Measurements from ENCODE around the gene SLC28A2.
"Not testable (repeated sequence)": the region's sequence is repeated elsewhere in the genome, so short reads cannot be mapped to it uniquely, and the experiment has no call there.

SLC28A2 gene

DNA sequence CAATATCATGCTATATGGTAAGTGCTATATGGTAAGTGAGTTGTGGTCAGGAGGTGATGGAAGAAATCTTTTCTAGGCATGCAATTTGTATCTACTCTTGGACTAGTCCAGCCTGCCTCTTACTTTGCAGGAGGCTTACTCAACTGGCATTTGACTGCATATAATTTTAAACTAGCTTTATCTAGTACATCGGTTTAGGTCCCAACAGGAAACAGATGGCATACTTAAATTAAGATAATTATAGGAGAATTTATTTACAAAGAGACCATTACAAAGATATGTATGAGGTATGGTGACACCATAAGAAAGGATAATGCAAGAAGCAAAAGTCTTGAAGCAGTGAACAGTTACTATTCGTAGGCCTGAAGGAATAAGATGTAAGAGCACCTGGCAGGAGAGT lies 7.8 kb downstream of the SLC28A2 start:
- in situ Hi-C loops (cut with MboI; ENCODE audit: low sequenced_read_pairs) = no loop called here

DNA sequence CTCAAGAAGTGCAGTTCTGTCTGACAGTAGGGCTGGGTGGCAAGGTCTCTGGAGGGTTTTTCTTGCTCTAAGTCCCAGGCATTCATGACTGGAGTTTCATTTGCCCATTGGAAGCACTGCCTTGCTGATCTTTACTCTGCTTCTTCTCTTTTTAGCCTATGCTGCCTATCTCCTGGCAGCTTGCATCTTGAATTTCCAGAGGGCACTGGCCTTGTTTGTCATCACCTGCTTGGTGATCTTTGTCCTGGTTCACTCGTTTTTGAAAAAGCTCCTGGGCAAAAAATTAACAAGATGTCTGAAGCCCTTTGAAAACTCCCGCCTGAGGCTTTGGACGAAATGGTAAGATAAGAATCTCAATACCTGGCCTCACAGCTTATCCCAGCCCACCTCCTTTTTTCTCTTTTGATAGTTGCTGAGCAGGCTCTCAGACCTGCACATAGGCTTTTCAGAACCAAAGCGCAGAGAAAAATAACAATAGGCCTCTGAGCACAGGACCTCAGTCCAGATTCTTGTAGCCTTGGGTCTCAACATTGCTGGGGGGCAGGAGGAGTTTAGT lies 10.9 kb downstream of the SLC28A2 start:
- in situ Hi-C loops (cut with MboI; ENCODE audit: low sequenced_read_pairs) = no loop called here

DNA sequence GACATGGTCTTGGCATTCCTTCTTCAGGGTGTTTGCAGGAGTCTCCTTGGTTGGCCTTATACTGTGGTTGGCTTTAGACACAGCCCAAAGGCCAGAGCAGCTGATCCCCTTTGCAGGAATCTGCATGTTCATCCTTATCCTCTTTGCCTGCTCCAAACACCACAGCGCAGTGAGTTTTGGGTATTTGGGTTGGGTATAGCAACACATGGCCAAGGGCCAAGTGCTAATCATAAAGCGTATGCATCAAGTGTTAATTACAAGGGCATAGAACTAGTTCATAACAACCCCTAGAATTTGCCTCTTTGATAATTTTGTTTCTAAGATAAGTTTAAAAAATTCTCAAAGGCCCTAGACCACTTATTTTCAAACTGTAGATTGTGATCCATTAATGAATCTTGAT lies 11.8 kb downstream of the SLC28A2 start:
- in situ Hi-C loops (cut with MboI; ENCODE audit: low sequenced_read_pairs) = no loop called here

DNA sequence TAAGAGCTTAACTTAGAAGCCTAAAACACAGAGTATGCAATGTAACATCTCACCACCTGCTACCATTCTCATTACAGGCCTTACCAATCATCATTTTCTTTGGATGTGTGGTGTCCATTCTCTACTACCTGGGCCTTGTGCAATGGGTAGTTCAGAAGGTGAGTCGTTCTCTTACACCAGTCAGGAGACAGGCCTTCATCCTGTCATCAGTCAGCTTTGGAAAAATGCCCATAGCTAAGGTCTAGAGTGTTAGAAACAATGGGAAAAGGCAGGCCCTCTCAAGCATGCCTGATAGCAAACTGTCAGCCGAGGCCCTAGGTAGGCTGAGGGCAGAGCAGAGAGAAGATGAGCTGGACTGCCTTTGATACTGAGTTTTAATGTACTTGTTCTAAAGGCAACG lies 13.5 kb downstream of the SLC28A2 start:
- in situ Hi-C loops (cut with MboI; ENCODE audit: low sequenced_read_pairs) = no loop called here

DNA sequence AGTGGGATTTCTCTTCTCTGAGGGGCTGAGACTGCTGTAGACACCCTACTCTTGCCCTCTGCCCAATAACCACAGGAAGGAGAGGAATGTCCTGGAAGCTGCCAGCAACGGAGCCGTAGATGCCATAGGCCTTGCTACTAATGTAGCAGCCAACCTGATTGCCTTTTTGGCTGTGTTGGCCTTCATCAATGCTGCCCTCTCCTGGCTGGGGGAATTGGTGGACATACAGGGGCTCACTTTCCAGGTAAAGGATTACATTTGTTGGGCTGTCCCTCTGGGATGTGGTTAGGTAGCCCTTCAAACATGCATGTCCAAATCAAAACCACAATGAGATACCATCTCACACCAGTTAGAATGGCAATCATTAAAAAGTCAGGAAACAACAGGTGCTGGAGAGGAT lies 16.1 kb downstream of the SLC28A2 start:
- in situ Hi-C loops (cut with MboI; ENCODE audit: low sequenced_read_pairs) = no loop called here

DNA sequence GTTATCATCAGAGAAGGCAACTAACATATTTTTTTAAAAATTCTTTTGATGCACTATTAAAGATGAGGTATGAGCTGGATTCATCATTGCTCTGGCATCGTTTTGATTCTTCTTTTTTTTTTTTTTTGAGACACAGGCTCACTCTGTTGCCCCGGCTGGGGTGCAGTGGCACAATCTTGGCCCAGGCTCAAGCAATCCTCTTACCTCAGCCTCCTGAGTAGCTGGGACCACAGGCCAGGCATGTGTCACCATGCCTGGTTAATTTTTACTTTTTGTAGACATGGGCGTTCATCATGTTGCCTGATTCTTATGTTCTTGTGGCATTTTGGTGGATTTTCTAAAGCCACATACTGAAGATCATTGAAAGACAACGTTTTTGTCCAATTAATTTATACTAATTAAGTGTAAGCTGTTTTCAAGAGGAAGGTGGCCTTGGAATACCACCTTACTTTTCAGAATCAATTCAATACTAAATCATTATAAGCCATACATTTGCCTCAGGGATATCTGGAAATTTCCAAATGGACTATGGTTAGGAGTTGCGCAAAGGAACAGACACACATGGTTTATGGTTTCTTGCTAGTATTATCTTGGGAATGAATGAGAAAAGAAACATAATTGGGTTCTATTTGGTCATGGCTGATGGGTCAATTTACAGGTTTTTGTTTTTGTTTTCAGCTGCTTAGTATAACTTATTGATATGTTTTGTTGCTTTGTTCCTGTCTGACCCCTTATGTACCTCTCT lies 22.8 kb downstream of the SLC28A2 start:
- in situ Hi-C loops (cut with MboI; ENCODE audit: low sequenced_read_pairs) = no loop called here

DNA sequence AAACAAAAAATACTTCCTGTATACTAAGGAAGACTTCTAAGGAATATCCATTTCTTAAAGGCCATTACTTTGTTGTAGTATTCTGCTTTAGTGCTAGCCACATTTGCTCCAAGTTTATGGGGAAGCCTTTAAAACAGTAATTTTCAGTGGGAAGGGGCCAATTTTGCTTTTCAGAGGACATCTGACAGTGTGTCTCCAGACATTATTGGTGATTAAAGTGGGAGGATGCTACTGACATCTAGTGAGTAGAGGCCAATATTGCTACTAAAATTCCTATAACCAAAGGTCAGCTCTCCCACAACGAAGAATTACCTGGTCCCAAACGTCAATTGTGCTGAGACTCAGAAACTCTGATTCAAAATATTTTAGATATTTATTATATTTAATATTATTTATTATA lies 24.8 kb downstream of the SLC28A2 start:
- in situ Hi-C loops (cut with MboI; ENCODE audit: low sequenced_read_pairs) = no loop called here

DNA sequence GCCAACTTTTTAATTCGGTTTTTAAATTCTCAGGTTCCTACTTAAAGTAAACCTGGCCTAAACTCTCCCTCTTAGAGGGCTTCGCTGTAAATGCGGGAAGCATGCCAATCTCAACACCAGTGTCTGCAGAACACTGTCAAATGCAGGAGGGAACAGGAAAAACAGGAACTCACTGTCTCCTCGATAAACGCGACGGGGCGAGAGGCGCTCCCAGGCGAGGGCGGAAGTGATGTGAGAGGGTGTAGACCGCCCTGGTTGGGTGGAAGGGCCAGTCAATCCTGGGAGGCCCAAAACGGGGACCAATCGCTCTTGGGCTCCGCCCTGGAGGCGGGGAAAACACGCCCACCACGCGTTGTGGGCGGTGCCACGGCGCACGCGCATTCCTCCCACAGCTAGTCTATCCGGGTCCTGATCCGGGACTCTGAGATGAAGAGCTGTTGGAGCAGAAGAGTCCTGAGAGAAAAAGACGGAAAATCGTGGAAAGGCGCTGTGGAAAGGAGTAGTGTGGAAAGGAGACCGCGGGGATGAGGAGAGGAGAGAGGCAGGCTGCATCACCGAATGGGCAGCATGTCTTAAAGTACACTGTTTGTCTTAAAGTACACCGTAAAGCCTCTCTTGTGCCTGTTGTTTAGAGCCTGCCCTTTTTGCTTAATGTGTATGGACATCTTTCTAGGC lies 27.1 kb downstream of the SLC28A2 start:
- in situ Hi-C loops (cut with MboI; ENCODE audit: low sequenced_read_pairs) = no loop called here

DNA sequence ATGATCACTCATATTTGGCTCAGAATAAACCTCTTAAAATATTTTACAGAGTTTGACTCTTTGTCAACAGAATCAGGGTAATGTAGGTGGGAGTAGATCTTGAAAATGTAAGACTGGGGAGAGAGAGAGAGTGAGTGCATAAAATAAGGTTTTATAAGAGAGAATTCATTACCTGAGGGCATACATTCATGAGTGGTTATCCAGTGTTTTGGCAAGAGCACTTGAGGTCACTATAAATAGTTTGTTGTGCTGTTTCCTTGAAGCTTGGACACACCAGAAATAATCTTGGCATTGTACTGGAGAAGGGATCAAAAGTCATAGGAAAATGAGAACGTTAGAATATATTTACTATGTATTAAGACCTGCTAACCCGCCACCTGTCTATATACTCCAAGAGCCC lies 33.4 kb downstream of the SLC28A2 start:
- in situ Hi-C loops (cut with MboI; ENCODE audit: low sequenced_read_pairs) = no loop called here

DNA sequence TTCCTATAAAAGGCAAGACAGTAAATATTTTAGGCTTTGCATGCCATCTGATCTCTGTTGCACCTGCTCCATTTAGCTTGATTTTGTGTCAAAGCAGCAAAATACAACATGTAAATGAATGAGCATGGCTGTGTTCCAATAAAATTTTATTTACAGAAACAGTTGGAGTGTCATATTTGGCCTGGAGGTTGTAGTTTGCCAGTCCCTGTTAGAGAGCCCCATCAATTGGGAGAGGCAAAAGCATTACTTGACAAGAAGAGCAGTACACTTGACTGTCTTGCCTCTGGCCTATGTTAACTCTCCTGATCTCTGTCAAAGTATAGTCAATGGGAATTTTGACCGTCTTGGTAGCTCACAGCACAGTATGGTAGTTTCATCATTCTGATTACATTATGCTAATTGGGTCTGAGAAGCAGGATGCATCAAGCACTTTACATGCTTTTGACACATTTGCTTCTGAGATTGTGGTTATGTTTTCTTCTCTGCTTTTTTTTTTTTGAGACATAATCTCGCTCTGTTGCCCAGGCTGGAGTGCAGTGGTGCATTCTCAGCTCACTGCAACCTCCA lies 35.4 kb downstream of the SLC28A2 start:
- in situ Hi-C loops (cut with MboI; ENCODE audit: low sequenced_read_pairs) = no loop called here

DNA sequence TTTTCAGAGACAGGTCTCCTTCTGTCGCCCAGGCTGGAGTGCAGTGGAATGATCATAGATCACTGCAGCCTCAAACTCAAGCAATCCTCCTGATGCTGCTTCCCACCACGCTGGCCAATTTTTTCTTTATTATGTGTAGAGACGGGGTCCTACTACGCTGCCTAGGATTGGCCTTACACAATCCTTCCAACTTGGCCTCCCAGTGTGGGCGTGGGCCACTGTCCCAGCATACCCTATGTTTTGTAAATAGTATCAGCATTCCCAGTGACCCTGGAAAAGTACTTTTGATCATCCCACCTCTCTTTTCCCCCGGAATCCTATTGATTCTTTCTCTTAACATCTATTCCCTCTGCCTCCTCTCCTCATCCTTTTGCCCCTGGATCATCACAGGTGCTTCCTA lies 36.9 kb downstream of the SLC28A2 start:
- in situ Hi-C loops (cut with MboI; ENCODE audit: low sequenced_read_pairs) = no loop called here

DNA sequence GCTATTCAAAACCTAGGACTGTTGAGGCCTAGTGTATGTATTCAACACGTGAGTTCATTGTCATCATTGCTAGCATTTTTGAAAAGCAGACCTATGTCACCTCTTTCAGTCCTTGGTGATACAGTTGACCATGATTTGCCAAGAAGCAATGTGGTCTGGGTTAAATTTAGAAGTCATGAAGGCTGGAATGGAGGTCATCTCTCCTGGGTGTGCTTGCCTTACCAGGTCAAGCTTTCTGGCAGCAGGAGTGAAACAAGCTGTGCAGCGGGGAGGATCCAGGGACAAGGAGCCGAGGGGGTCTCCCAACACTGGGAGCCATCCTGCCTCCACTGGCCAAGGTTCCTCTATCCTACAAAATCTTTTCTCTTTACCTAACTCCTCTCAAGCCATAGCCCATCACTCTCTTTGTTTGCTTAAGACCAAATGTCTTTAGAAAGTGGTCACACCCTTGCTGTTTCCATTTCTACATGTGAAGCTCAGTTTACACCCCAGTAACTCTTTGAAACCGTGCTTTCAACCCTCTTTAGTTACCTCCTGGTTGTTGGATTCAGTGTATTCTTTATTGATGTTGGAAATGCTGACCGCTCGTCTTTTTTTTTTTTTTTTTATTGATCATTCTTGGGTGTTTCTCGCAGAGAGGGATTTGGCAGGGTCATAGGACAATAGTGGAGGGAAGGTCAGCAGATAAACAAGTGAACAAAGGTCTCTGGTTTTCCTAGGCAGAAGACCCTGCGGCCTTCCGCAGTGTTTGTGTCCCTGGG lies 40.0 kb downstream of the SLC28A2 start:
- in situ Hi-C loops (cut with MboI; ENCODE audit: low sequenced_read_pairs) = no loop called here

DNA sequence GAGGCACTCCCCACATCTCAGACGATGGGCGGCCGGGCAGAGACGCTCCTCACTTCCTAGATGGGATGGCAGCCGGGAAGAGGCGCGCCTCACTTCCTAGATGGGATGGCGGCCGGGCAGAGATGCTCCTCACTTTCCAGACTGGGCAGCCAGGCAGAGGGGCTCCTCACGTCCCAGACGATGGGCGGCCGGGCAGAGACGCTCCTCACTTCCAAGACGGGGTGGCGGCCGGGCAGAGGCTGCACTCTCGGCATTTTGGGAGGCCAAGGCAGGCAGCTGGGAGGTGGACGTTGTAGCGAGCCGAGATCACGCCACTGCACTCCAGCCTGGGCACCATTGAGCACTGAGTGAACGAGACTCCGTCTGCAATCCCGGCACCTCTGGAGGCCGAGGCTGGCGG lies 41.3 kb downstream of the SLC28A2 start:
- in situ Hi-C loops (cut with MboI; ENCODE audit: low sequenced_read_pairs) = not testable (repeated sequence)

DNA sequence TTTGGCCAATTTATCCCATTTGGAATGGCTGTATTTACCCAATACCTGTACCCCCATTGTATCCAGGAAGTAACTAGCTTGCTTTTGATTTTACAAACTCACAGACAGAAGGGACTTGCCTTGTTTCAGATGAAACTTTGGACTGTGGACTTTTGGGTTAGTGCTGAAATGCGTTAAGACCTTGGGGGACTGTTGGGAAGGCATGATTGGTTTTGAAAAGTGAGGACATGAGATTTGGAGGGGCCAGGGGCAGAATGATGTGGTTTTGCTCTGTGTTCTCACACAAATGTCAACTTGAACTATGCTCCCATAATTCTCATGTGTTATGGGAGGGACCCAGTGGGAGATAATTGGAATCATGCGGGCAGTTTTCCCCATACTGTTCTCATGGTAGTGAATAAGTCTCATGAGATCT lies 46.9 kb downstream of the SLC28A2 start:
- in situ Hi-C loops (cut with MboI; ENCODE audit: low sequenced_read_pairs) = not testable (repeated sequence)

DNA sequence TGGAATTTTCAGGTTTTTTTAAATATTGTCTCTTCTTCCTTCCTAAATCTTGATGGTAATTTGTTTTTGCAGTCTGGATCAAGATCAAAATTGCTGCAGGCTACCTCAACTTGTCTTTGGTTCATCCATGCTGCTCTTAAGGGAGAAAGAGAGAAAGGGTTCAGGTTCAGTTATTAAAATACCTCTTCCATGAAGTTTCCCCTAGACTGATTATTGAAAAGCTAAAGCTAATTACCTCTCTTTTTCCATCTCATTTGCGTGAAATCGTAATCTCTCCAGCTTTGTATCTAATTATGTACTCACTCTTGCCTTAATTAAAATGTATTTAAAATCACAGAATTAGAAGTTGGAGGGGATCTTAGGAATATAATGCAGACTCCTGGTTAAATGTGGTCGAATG lies 52.7 kb downstream of the SLC28A2 start:
- in situ Hi-C loops (cut with MboI; ENCODE audit: low sequenced_read_pairs) = no loop called here

DNA sequence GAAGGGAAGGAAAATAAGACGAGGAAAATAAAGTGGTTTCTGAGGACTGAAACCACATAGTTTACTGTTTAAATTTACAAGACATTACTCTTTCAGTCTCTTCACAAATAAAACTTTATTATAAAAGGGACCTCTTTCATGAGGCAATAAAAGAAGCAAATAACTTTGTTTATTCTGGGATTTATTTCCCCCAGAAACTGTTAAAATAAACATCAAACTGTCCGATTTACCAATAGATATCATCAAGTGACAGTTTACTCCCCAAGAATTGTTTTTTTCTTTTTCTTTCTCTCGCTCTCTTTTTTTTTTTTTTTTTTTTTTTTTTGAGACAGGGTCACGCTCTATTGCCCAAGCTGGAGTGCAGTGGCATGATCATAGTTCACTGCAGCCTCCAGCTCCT lies 54.1 kb downstream of the SLC28A2 start:
- in situ Hi-C loops (cut with MboI; ENCODE audit: low sequenced_read_pairs) = no loop called here

DNA sequence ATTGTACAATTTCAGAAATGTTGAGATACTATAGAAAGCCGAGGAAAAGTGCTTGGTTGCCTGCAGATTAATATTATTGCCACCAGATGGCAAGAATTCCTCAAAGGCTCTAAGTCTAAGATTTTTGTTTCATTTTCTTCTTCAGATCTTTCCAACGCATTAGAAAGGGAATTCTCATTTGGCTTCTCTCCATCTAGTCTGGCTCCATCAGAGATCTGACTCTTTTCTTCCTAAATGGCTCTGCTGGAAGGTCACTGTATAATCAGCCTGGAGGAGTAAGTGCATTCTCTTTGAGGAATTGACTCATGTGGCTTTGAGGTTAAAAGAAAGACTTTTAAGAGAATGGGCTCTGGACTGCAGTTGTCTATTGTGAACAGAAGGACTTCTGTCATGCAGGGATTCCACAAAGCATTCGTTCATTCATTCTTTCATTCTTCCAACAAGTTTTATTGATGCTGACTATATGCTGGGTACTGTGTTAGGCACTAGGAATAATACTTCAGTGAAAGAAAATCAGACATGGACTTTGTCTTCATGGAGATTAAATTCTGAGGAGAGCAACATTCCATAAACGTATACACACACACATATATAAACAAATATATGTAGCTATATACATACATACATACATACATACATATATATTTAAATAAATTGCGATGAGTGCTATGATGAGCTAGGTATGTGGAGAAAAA lies 55.3 kb downstream of the SLC28A2 start:
- in situ Hi-C loops (cut with MboI; ENCODE audit: low sequenced_read_pairs) = no loop called here

DNA sequence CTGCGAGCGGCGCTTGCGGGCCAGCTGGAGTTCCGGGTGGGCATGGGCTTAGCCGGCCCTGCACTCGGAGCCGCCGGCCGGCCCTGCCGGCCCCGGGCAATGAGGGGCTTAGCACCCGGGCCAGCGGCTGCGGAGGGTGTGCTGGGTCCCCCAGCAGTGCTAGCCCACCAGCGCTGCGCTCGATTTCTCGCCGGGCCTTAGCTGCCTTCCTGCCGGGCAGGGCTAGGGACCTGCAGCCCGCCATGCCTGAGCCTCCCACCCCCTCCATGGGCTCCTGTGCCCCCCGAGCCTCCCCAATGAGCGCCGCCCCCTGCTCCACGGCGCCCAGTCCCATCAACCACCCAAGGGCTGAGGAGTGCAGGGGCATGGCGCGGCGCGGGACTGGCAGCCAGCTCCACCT lies 62.1 kb downstream of the SLC28A2 start:
- in situ Hi-C loops (cut with MboI; ENCODE audit: low sequenced_read_pairs) = not testable (repeated sequence)

DNA sequence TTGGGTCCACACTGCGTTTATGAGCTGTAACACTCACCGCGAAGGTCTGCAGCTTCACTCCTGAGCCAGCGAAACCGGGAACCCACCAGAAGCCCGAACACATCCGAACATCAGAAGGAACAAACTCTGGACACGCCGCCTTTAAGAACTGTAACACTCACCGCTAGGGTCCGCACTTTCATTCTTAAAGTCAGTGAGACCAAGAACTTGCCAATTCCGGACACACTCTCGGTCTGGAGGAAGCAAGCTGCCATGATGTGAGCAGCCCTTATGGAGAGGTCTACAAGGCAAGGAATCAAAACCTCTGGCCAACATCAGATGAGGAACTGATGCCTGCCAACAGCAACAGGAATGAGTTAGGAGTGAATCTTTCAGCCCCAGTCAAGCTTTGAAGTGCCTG lies 62.9 kb downstream of the SLC28A2 start:
- in situ Hi-C loops (cut with MboI; ENCODE audit: low sequenced_read_pairs) = no loop called here

DNA sequence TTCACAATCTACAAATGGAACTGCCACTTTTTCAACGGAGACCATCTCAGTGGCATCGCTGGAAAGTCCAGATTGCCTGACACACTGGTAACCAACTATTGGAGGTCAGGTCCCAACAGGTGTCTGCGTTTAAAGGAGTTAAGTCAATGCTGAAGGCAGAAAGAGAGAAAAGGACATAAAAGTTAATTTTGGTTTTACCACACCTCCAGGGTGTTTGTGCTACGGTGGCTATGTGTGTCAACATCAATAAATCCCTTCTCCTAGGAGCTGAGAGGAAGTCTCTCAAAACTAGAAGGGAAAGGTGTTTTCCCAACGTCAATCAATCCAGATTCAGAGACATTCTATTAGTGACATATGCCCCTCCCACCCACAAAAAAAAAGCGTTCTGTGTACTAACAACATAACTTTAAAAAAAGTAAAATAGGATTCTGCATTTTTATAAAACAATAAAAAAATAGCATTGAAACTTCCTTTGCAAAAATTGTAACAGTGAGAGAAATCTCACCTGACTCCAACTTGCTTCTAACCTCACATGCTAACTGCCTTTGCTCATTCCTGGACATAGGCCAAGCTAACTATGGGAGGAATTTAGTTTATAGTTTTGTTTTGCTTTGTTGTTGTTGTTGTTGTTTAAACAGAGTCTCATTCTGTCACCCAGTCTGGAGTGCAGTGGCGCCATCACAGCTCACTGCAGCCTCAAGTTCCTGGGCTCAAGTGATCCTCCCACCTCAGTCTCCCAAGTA lies 67.6 kb downstream of the SLC28A2 start:
- in situ Hi-C loops (cut with MboI; ENCODE audit: low sequenced_read_pairs) = no loop called here
